Frontal cortex (tissue), 4 donors: ENCODE results near the gene NHLRC4. TPM values are rescaled to one million over a fixed set of nuclear protein-coding genes. Genes with fewer than 3 reads are reported as not detected.
"Not testable (repeated sequence)": the region's sequence is repeated elsewhere in the genome, so short reads cannot be mapped to it uniquely, and the experiment has no call there.

Experiments used
- DNase-seq, 2 donors: peaks; one replicate each; pipeline ENCODE4 v3.0.0; 2012; ENCODE audit warnings: low spot score in 2 of 2
- FAIRE-seq: peaks from 2 replicates; lab custom pipeline; 2012; peaks lifted over from hg19 to GRCh38; lab: Jason Lieb, UNC
- total RNA-seq: library from RNA; depleted of rRNA; stranded (reverse); fragments of >200 nt; gene quantifications from one replicate; pipeline ENCODE4 v1.2.3, GENCODE V29; 2014
- donor health status: control.
- donor health status: control.
- donor health status: control.

NHLRC4 gene
- total RNA-seq, 1 donor from 2014 or later = 0.41 TPM

GRCh38 chr16:592518-593306 lies 25.9 kb downstream of the NHLRC4 start:
- FAIRE-seq (no peak), DNase-seq (peak in 1 of 2 donors; percentile 54)

DNA sequence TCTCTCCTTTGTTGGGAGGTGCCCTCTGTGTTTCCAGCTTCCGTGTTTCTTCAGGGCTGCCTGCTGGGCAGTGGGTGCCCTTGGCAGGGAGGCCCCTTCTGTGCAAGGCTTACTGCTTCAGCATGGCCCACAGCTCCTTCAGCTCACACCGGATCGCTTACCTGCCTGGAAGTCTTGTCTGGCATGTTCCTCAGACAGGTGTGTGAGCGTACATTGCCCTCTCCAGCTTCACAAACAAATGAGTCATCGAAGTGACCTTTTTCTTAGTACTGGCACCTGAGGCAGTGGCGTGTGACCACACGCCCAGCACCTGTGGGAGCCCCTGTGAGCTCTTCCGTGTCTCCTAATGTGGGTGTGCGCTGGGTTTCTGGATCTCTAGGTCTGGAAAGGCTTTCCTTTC lies 26.6 kb downstream of the NHLRC4 start:
- DNase-seq = no peak
- FAIRE-seq = no peak

DNA sequence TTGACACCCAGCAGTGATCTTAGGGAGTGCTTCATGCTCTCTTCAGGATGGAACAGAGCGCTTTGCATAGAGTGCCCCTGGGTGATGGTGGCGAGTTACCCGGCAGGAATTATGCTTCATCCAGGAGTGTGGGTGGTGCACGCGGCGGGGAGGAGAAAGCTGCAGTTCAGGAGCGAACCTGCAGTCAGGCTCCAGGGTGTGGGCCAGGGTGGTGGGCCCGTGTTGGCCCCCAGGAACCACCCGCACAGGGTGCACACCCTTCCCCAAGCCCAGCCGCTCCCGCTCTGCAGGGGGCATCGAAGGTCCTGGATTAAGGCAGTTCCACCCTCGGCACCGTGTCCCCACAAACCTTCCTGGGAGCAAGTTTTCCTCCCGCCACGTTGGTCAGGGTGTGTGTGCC lies 27.0 kb downstream of the NHLRC4 start:
- DNase-seq (no peak), FAIRE-seq (no peak)

- FAIRE-seq = no peak
- no peak for DNase-seq
These were observed 28.3 kb downstream of the NHLRC4 start for GRCh38 chr16:595094-595528.

- no peak for DNase-seq
These were observed 29.3 kb downstream of the NHLRC4 start for GRCh38 chr16:595942-596735.

GRCh38 chr16:596736-597060 lies 29.9 kb downstream of the NHLRC4 start:
- FAIRE-seq = no peak

More at GRCh38 chr16:595942-596735, 29.3 kb downstream of the NHLRC4 start:
- no peak for FAIRE-seq

GRCh38 chr16:597655-598054 lies 30.9 kb downstream of the NHLRC4 start:
- DNase-seq, FAIRE-seq: not testable (repeated sequence)

More at GRCh38 chr16:596736-597060, 29.9 kb downstream of the NHLRC4 start:
- no peak for DNase-seq

DNA sequence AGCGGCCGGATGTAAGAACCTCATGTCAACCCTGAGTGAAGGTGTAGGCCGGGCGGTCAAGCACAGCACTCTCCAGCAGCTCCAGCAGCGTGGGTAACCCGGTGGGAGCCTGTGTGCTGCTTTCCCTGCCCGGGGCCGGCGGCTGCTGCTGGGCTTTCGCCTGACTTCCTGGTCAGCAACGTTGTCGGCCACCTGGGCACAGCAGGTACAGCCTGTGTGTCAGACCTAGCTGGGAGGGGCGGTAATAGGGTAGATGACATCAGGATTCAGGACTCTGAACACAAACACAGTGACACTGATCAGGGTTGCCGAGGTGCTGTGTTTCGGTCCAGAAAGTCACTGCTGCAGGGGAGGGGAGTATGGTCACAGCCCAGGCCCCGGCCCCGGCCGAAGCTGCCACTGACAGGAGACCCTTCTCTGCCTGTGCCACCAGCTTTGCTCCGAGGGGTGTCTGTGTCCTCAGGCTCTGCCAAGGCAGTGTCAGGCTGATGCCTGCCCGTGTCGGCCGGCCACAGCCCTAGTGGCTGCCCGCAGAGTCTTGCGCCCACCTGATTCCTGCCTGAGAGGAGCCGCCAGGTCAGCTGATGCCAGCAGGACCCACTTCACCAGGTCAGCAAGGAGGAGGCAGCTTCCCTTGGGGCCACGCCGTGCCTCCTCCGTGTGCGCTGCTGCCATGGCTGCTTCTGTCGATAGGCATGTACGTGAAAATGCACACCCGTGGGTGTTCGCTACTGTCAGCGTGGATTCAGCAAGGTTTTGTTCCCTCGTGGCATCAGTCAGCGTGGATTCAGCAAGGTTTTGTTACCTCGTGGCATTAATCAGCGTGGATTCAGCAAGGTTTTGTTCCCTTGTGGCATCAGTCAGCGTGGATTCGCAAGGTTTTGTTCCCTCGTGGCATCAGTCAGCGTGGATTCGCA lies 32.3 kb downstream of the NHLRC4 start:
- DNase-seq = no peak

GRCh38 chr16:600781-601180 lies 34.0 kb downstream of the NHLRC4 start:
- FAIRE-seq (no peak), DNase-seq (no peak)

More for the DNA sequence above, 32.3 kb downstream of the NHLRC4 start:
- no peak for FAIRE-seq

GRCh38 chr16:603933-604332 lies 37.1 kb downstream of the NHLRC4 start:
- FAIRE-seq = no peak
- DNase-seq = no peak

DNA sequence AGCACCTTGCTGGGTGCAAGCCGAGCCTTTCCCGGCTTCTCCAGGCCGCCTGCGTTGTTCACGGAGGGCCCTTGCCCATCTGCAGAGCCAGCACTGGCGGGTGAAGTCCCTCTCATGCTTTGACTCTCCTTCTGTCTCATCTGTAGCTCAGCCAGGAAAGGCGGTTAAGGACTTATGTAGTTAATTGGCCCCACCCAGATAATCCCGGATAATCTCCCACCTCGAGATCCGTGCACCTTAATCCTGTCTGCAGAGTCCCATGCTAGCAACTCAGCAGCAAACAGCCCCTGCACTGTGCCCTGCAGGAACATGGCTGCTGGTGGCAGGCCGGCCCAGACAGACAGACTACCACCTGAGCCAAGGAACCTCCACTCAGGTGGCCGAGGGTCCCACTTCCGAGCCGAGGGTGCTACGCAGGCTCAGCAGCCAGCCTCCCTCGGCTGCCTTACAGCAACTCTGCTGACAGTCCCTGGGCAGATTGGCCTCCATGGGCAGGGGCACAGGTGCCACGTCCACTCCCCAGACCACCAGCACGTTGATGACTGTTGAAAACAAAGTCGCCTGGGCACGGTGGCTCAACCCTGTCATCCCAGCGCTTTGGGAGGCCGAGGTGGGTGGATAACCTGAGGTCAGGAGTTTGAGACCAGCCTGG lies 40.0 kb downstream of the NHLRC4 start:
- no peak for FAIRE-seq
- no peak for DNase-seq

- no peak for DNase-seq
- no peak for FAIRE-seq
These were observed 41.2 kb downstream of the NHLRC4 start for GRCh38 chr16:608019-608418.

DNA sequence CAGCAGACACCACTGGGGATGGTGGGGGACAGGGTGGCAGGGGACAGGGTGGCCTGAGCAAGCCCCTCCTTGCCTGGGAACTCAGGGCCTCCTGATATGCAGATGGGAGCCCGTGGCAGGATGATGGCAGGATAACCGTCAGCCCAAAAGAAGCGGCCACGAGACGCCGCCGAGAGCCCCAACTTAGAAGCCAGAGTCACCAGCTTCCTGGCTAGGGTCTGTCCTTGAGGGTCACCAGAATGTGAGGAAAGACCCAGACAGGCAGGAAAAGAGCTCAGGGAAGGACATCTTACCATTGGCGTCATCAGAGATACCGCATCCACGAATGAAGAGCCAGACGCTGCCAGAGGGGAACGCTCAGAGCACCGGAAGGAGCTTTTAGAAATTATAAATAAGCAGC lies 42.5 kb downstream of the NHLRC4 start:
- DNase-seq (no peak), FAIRE-seq (no peak)

DNA sequence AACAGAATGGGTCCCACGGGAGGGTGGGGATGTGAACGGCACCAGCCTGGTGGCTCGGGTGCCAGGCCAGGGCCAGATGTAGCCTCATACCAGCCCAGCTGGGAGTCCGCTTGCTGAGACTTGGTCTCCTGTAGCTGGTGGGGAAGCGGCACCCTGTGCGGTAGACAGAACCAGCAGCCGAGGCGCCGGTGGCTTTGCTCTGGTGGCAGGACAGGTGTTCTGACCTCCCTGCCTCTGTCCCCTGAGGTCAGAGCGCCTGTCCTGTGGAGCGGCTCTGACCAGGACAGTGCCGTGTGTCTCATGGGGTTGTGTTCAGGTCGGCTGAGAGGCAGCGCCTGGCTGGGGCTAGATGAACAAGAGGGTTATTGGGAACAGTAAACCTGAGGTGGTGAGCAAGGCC lies 43.2 kb downstream of the NHLRC4 start:
- FAIRE-seq (no peak), DNase-seq (no peak)

DNA sequence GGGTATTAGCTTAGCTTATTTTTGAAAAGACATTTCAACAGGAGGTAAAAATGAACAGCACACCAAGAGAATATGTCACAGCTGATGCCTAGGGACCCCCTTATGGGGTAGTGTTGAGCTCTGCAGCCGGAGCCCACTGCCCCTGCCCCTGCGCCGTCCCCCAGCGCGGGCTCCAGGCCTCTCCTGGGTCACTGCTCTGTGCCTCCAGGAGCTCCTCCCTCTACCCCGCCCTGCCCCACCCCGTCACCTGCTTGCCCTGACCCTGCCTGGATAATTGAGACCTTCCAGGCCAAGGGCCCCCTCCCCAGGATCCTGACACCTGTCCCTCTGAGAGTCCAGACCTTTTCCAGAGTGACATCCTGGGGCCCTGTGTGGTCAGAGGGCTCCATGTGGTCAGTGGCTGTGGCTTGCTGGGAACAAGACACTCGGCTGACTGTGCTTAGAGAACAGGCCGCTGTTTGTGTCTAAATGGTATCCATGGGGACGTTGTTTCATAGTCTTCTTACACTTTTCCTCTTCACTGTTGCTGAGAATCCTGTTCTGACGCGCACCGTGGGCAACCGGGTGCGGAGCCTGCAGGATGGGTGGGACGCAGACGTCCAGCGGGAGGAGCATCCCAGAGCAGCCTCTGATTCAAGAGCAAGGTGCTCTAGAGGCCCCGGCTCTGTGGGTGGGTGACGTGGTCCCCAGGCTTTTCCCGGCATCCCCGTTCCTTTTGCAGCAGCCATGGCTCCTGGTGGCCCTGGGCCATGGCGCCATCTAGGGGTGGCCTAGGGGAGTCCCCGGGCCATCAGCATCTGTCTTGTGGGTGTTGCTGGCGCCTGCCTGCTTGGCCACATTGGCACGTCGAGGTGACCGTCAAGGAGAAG lies 43.9 kb downstream of the NHLRC4 start:
- peak in 1 of 2 donors; percentile 87 for DNase-seq
- no peak for FAIRE-seq

GRCh38 chr16:615122-615521 lies 48.3 kb downstream of the NHLRC4 start:
- DNase-seq (no peak), FAIRE-seq (no peak)

DNA sequence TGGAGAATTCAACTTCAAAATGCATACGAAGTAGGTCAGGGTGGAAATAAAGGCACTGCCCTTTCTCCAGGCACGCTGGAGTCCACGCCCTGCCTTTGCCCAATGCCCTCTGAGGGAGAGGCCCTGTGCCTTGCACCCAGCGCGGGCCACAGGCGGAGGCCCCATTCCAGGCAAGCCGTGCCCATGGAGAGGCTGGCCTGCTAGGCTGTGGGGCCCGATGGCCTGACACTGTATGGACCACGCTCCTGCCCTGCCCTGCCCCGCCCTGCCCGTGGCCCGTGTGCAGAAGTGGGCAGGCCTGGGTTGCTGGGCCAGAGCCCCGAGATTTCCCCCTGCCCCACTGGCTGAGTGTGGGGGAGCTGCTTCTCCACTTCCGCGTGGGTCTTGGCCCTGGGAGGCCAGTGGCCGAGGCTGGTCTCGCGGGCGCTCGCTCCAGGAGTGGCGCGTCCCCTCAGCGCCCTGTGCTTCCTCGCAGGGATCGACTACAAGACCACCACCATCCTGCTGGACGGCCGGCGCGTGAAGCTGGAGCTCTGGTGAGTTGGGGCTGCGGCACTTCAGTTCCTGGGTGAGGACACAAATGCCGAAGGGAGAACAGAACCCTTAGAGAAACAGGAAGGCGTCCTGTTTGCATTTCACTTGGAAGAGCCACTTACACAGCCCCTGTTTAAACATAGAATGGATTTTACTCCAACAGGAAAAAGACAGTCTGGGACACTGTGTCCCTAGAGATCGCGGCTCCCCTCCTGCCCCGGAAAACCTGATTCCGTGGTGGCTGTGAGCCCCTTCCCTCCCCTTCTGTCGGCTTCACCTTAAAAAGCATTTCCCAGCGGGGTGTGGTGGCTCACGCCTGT lies 50.2 kb downstream of the NHLRC4 start:
- FAIRE-seq (no peak), DNase-seq (no peak)

GRCh38 chr16:617855-618254 lies 51.0 kb downstream of the NHLRC4 start:
- FAIRE-seq (no peak), DNase-seq (no peak)
